Nasal cavity respiratory epithelium epithelial cell of viscerocranial mucosa (primary cell): ENCODE measurements around the gene SUGP2. TPM values are rescaled to one million over a fixed set of nuclear protein-coding genes. Genes with fewer than 3 reads are reported as not detected.

Source experiments
- total RNA-seq: library from RNA; depleted of rRNA; stranded (reverse); fragments of >200 nt; gene quantifications from 2 replicates; pipeline ENCODE4 v1.2.3, GENCODE V29; 2014

Gene SUGP2
- total RNA-seq, result 19.8 and 38.9 TPM in 2 replicates

GRCh38 chr19:19033426-19034203 lies at the start of gene SUGP2, which contains the start of gene ARMC6:
SUGP2 (minus strand) TSS chr19:19033517; CDS start chr19:19031071, 2,446 bp downstream.
ARMC6 (plus strand) TSS chr19:19033603; CDS start chr19:19034210, 607 bp downstream.

GRCh38 chr19:19063183-19064097 lies 30.1 kb upstream of the SUGP2 start, which contains the start of gene SLC25A42:
SLC25A42 (plus strand) TSS chr19:19063994; CDS start chr19:19096125, 32,131 bp downstream.

Other genes starting within 250 kb of the SUGP2 start
- gene COMP, start 242.2 kb downstream of the SUGP2 start, total RNA-seq, result 0.07 TPM in 1 of 2 replicates, not detected in the other
- 83.4 and 110 TPM in 2 replicates for gene UPF1, start 201.6 kb downstream of the SUGP2 start, total RNA-seq
- gene CERS1, start 137.4 kb downstream of the SUGP2 start, total RNA-seq, result 0.43 and 0.68 TPM in 2 replicates
- 148 and 267 TPM in 2 replicates for gene COPE, start 114.1 kb downstream of the SUGP2 start, total RNA-seq
- gene DDX49, start 113.8 kb downstream of the SUGP2 start, total RNA-seq, result 54.3 and 69.4 TPM in 2 replicates
- gene HOMER3, start 92.3 kb downstream of the SUGP2 start, total RNA-seq, result 48.5 and 126 TPM in 2 replicates
- 44.4 and 60.5 TPM in 2 replicates for gene ARMC6, start 86 bp upstream of the SUGP2 start, total RNA-seq
- gene SLC25A42, start 30.5 kb upstream of the SUGP2 start, total RNA-seq, result 1.0 and 2.6 TPM in 2 replicates
- 30.8 and 36.6 TPM in 2 replicates for gene TMEM161A, start 105.0 kb upstream of the SUGP2 start, total RNA-seq
- 0.14 and 0.34 TPM in 2 replicates for gene MEF2B, start 136.7 kb upstream of the SUGP2 start, total RNA-seq
- gene BORCS8, start 158.6 kb upstream of the SUGP2 start, total RNA-seq, result 9.0 and 10.6 TPM in 2 replicates
- gene RFXANK, start 158.7 kb upstream of the SUGP2 start, total RNA-seq, result 46.8 and 56.9 TPM in 2 replicates
- 16.6 and 34.9 TPM in 2 replicates for gene NR2C2AP, start 169.9 kb upstream of the SUGP2 start, total RNA-seq
- gene NCAN, start 178.4 kb upstream of the SUGP2 start, total RNA-seq, result under 0.01 TPM in 1 of 2 replicates, not detected in the other
- gene TM6SF2, start 239.8 kb upstream of the SUGP2 start, total RNA-seq, result not detected in 2 replicates